ENCODE results near the gene KIF24. TPM values are rescaled to one million over a fixed set of nuclear protein-coding genes. Genes with fewer than 3 reads are reported as not detected.
A peak's percentile ranks its signal among the peaks of the same experiment; 100 is the strongest.

Gene KIF24
- total and polyA plus RNA-seq, 2 of the 8 experiments (the other 6 are each of a cell fraction or from before 2014, with no cell fraction given): 2.7 to 3.9 TPM

DNA sequence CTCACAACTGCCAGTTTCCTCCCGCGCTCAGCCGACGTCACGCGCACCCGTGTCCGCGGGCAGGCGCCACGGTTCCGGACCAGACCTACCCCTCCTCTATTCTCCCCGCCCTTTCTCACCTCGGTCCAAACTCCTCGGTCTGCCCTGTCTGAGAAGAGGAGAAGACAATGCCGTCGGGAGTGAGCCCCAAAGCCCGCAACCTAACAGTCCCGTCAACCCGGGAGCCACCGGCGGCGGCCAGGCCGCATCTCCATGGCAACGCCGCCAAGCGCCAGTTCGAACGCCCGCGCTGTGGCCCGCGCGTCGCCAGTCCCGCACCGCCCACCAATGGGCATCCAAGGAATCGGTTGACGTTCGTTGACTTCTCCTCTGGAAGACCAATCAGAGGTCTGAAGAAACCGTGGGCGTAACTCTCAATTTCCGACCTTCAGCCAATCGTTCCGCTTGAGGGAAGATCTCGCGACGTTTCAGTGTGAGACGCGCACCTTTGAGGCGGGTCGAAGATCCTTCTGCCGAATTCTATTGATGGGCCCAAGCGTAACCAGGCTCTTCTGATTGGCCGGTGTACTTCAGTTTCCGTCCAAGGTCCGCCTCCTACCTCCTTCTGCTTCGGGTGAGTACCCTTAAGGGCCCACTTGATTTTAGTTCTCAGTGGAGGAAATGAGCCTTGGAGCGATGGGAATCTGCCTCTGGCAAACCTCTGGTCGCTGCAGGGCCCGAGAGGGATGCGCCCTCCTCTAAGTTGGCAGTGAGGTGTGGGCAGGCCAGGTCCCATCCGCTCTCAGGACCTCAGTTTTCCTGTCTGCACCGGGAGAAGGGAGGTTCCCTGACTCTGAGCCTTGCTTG lies at the start of gene KIF24, which contains the start of gene NUDT2 (continued):
- TF ChIP-seq, protein P1, sequence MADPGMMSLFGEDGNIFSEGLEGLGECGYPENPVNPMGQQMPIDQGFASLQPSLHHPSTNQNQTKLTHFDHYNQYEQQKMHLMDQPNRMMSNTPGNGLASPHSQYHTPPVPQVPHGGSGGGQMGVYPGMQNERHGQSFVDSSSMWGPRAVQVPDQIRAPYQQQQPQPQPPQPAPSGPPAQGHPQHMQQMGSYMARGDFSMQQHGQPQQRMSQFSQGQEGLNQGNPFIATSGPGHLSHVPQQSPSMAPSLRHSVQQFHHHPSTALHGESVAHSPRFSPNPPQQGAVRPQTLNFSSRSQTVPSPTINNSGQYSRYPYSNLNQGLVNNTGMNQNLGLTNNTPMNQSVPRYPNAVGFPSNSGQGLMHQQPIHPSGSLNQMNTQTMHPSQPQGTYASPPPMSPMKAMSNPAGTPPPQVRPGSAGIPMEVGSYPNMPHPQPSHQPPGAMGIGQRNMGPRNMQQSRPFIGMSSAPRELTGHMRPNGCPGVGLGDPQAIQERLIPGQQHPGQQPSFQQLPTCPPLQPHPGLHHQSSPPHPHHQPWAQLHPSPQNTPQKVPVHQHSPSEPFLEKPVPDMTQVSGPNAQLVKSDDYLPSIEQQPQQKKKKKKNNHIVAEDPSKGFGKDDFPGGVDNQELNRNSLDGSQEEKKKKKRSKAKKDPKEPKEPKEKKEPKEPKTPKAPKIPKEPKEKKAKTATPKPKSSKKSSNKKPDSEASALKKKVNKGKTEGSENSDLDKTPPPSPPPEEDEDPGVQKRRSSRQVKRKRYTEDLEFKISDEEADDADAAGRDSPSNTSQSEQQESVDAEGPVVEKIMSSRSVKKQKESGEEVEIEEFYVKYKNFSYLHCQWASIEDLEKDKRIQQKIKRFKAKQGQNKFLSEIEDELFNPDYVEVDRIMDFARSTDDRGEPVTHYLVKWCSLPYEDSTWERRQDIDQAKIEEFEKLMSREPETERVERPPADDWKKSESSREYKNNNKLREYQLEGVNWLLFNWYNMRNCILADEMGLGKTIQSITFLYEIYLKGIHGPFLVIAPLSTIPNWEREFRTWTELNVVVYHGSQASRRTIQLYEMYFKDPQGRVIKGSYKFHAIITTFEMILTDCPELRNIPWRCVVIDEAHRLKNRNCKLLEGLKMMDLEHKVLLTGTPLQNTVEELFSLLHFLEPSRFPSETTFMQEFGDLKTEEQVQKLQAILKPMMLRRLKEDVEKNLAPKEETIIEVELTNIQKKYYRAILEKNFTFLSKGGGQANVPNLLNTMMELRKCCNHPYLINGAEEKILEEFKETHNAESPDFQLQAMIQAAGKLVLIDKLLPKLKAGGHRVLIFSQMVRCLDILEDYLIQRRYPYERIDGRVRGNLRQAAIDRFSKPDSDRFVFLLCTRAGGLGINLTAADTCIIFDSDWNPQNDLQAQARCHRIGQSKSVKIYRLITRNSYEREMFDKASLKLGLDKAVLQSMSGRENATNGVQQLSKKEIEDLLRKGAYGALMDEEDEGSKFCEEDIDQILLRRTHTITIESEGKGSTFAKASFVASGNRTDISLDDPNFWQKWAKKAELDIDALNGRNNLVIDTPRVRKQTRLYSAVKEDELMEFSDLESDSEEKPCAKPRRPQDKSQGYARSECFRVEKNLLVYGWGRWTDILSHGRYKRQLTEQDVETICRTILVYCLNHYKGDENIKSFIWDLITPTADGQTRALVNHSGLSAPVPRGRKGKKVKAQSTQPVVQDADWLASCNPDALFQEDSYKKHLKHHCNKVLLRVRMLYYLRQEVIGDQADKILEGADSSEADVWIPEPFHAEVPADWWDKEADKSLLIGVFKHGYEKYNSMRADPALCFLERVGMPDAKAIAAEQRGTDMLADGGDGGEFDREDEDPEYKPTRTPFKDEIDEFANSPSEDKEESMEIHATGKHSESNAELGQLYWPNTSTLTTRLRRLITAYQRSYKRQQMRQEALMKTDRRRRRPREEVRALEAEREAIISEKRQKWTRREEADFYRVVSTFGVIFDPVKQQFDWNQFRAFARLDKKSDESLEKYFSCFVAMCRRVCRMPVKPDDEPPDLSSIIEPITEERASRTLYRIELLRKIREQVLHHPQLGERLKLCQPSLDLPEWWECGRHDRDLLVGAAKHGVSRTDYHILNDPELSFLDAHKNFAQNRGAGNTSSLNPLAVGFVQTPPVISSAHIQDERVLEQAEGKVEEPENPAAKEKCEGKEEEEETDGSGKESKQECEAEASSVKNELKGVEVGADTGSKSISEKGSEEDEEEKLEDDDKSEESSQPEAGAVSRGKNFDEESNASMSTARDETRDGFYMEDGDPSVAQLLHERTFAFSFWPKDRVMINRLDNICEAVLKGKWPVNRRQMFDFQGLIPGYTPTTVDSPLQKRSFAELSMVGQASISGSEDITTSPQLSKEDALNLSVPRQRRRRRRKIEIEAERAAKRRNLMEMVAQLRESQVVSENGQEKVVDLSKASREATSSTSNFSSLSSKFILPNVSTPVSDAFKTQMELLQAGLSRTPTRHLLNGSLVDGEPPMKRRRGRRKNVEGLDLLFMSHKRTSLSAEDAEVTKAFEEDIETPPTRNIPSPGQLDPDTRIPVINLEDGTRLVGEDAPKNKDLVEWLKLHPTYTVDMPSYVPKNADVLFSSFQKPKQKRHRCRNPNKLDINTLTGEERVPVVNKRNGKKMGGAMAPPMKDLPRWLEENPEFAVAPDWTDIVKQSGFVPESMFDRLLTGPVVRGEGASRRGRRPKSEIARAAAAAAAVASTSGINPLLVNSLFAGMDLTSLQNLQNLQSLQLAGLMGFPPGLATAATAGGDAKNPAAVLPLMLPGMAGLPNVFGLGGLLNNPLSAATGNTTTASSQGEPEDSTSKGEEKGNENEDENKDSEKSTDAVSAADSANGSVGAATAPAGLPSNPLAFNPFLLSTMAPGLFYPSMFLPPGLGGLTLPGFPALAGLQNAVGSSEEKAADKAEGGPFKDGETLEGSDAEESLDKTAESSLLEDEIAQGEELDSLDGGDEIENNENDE (IDR thresholded peaks at IDR 0.05; ENCODE audit: insufficient replicate concordance, low read length): no peak
- TF ChIP-seq CHD2 (IDR thresholded peaks at IDR 0.05; ENCODE audit: low read length) (peak; percentile 96), RBBP5 (IDR thresholded peaks at IDR 0.05; ENCODE audit: borderline replicate concordance, low read depth, low read length) (0 out of 2 replicates have a peak, but pooled peaks have one; percentile 44), TCF12 (IDR thresholded peaks at IDR 0.05; ENCODE audit: low read depth, low read length) (no peak), CTBP2 (IDR thresholded peaks at IDR 0.05; ENCODE audit: borderline replicate concordance, insufficient read depth, insufficient read length, low read length) (no peak), GTF2F1 (IDR thresholded peaks at IDR 0.05; ENCODE audit: borderline replicate concordance, low read depth, low read length) (no peak), TAF1 (IDR thresholded peaks at IDR 0.05; ENCODE audit: low read depth, low read length) (peak; percentile 90), POU5F1 (IDR thresholded peaks at IDR 0.05; ENCODE audit: low read depth, low read length) (no peak)
- TF ChIP-seq, protein P2, sequence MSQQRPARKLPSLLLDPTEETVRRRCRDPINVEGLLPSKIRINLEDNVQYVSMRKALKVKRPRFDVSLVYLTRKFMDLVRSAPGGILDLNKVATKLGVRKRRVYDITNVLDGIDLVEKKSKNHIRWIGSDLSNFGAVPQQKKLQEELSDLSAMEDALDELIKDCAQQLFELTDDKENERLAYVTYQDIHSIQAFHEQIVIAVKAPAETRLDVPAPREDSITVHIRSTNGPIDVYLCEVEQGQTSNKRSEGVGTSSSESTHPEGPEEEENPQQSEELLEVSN (IDR thresholded peaks at IDR 0.05): peak; percentile 31; the same call in 1 of the 2 replicates

All from H1 (cell line).